ENCODE results near the gene TUBD1. TPM values are rescaled to one million over a fixed set of nuclear protein-coding genes. Genes with fewer than 3 reads are reported as not detected.
A peak's percentile ranks its signal among the peaks of the same experiment; 100 is the strongest.
"Not testable (repeated sequence)": the region's sequence is repeated elsewhere in the genome, so short reads cannot be mapped to it uniquely, and the experiment has no call there.

Gene TUBD1
- total and polyA plus RNA-seq, 12 donors: 4.0 to 10.4 (median 6.6) TPM

- intact Hi-C loops (cut with DNase I): loop anchor here in 1 of 10 donors (10.0 kb wide), 1 partner anchor 208 kb away; no protein-coding TSS in a partner anchor
- 93 to 94% methylated on average over 13 of the region's 13 CpGs for WGBS, 2 donors
- Histone ChIP-seq H3K4me1 (peaks cover 0 to 64% (median 42%) of the 10 kb centered on the region in 9 donors), H3K36me3 (peaks cover 0 to 47% (median 3%) of the 10 kb centered on the region in 9 donors), H3K4me3 (peak overlapping the region in 1 of 10 donors; percentile 68), H3K9me3 (no peaks in the 10 kb centered on the region), H3K27me3 (no peaks in the 10 kb centered on the region), H3K27ac (peak overlapping the region in 3 of 10 donors; percentile 2 to 97 (median 88))
- DNase-seq (no peak), ATAC-seq (peak in 3 of 8 donors; percentile 1 to 21 (median 6))
- no peak for TF ChIP-seq CTCF (IDR thresholded peaks at IDR 0.05)
These were observed 49.7 kb downstream of the TUBD1 start for GRCh38 chr17:59842901-59843652.

GRCh38 chr17:59841882-59842263 lies 50.9 kb downstream of the TUBD1 start:
- ATAC-seq, DNase-seq, H3K9me3 ChIP-seq, H3K27me3 ChIP-seq: not testable (repeated sequence)
- intact Hi-C loops (cut with DNase I): loop anchor here in 1 of 10 donors (10.0 kb wide), 1 partner anchor 207 kb away; no protein-coding TSS in a partner anchor
- H3K27ac ChIP-seq: peak overlapping the region in 6 of 10 donors; percentile 88 to 97 (median 92)
- H3K4me3 ChIP-seq: peak overlapping the region in 4 of 10 donors; percentile 48 to 68 (median 65)
- H3K4me1 ChIP-seq: peaks cover 0 to 57% (median 42%) of the 10 kb centered on the region in 9 donors
- peaks cover 0 to 49% (median 3%) of the 10 kb centered on the region in 9 donors for H3K36me3 ChIP-seq
- 78 to 80% methylated on average over 4 of the region's 4 CpGs for WGBS, 2 donors

GRCh38 chr17:59841091-59841881 lies 51.5 kb downstream of the TUBD1 start:
- Histone ChIP-seq H3K4me3 (peak overlapping the region in 8 of 10 donors; percentile 48 to 68 (median 60)), H3K36me3 (peaks cover 0 to 49% (median 3%) of the 10 kb centered on the region in 9 donors), H3K4me1 (peaks cover 0 to 55% (median 44%) of the 10 kb centered on the region in 9 donors), H3K27ac (peak overlapping the region in 8 of 10 donors; percentile 20 to 97 (median 90))
- H3K27me3 ChIP-seq, H3K9me3 ChIP-seq, DNase-seq, ATAC-seq: not testable (repeated sequence)
- intact Hi-C loops (cut with DNase I): loop anchor here in 1 of 10 donors (10.0 kb wide), 1 partner anchor 206 kb away; no protein-coding TSS in a partner anchor
- 51 to 53% methylated on average over 7 of the region's 7 CpGs for WGBS, 2 donors

GRCh38 chr17:59840329-59841090 lies 52.2 kb downstream of the TUBD1 start:
- H3K9me3 ChIP-seq: no peaks in the 10 kb centered on the region
- no peak for DNase-seq
- H3K36me3 ChIP-seq: peaks cover 0 to 49% (median 3%) of the 10 kb centered on the region in 9 donors
- H3K27me3 ChIP-seq: no peaks in the 10 kb centered on the region
- ATAC-seq: no peak
- TF ChIP-seq CTCF (IDR thresholded peaks at IDR 0.05): no peak
- 30 to 43% methylated on average over 4 of the region's 4 CpGs for WGBS, 2 donors
- intact Hi-C loops (cut with DNase I): loop anchor here in 1 of 10 donors (10.0 kb wide), 1 partner anchor 206 kb away; no protein-coding TSS in a partner anchor
- H3K4me3 ChIP-seq: peak overlapping the region in 9 of 10 donors; percentile 1 to 68 (median 58)
- H3K4me1 ChIP-seq: peaks cover 0 to 53% (median 37%) of the 10 kb centered on the region in 9 donors
- H3K27ac ChIP-seq: peak overlapping the region in 8 of 10 donors; percentile 30 to 97 (median 90)

All from heart right ventricle (tissue), 16 donors.